H9 (cell line): ENCODE results near the gene FCAMR. TPM values are rescaled to one million over a fixed set of nuclear protein-coding genes. Genes with fewer than 3 reads are reported as not detected.

ENCODE experiments used
- DNase-seq: peaks from one replicate; pipeline ENCODE4 v3.0.0-alpha.2; 2017
- H2AFZ ChIP-seq: one replicate; pipeline ENCODE4 v1.6.1; 2013; ENCODE audit warnings: mild to moderate bottlenecking, low read length, control low read depth, moderate library complexity
- H2AK5ac ChIP-seq: 2 replicates; pipeline ENCODE4 v1.6.1; 2013; ENCODE audit warnings: low read length, control low read depth, mixed read lengths; ENCODE audit not compliant: insufficient read length
- H2BK120ac ChIP-seq: one replicate; pipeline ENCODE4 v1.6.1; 2013; ENCODE audit warnings: low read depth, mild to moderate bottlenecking, low read length, control low read depth, inconsistent platforms; ENCODE audit not compliant: poor library complexity, severe bottlenecking
- H2BK12ac ChIP-seq: 2 replicates; pipeline ENCODE4 v1.6.1; 2013; ENCODE audit warnings: low read length, control low read depth, mixed read lengths, low read depth; ENCODE audit not compliant: insufficient read length
- H2BK15ac ChIP-seq: 2 replicates; pipeline ENCODE4 v1.6.1; 2013; ENCODE audit warnings: low read depth, low read length, control low read depth
- H2BK20ac ChIP-seq: one replicate; pipeline ENCODE4 v1.6.1; 2013; ENCODE audit warnings: low read depth, mild to moderate bottlenecking, low read length, control low read depth, inconsistent platforms; ENCODE audit not compliant: poor library complexity, severe bottlenecking
- H2BK5ac ChIP-seq: 2 replicates; pipeline ENCODE4 v1.6.1; 2013; ENCODE audit warnings: low read length, control low read depth, mixed read lengths; ENCODE audit not compliant: insufficient read length
- H3K14ac ChIP-seq: 2 replicates; pipeline ENCODE4 v1.6.1; 2013; ENCODE audit warnings: low read length, control low read depth; ENCODE audit not compliant: insufficient read depth
- H3K18ac ChIP-seq: 2 replicates; pipeline ENCODE4 v1.6.1; 2013; ENCODE audit warnings: low read depth, mild to moderate bottlenecking, mixed read lengths, low read length, control low read depth; ENCODE audit not compliant: insufficient read length
- H3K23ac ChIP-seq: 2 replicates; pipeline ENCODE4 v1.6.1; 2013; ENCODE audit warnings: low read length, control low read depth, mixed read lengths, low read depth; ENCODE audit not compliant: insufficient read length
- H3K23me2 ChIP-seq: 2 replicates; pipeline ENCODE4 v1.6.1; 2013; ENCODE audit warnings: low read depth, mild to moderate bottlenecking, mixed read lengths, low read length, control low read depth; ENCODE audit not compliant: insufficient read length, poor library complexity, severe bottlenecking
- H3K27ac ChIP-seq: 2 replicates; pipeline ENCODE4 v1.5.1; 2013; ENCODE audit warnings: low read length, control low read depth, mixed read lengths, low read depth; ENCODE audit not compliant: insufficient read length
- H3K27me3 ChIP-seq: 2 replicates; pipeline ENCODE4 v1.6.1; 2013; ENCODE audit warnings: low read length, control low read depth, inconsistent platforms; ENCODE audit not compliant: insufficient read depth
- H3K4ac ChIP-seq: 2 replicates; pipeline ENCODE4 v1.6.1; 2013; ENCODE audit warnings: low read depth, mild to moderate bottlenecking, control low read depth, inconsistent platforms, low read length, moderate library complexity
- H3K4me1 ChIP-seq: 2 replicates; pipeline ENCODE4 v1.6.1; 2013; ENCODE audit warnings: low read length, control low read depth, inconsistent platforms; ENCODE audit not compliant: insufficient read depth
- H3K4me2 ChIP-seq: 2 replicates; pipeline ENCODE4 v1.6.1; 2013; ENCODE audit warnings: low read length, control low read depth, mixed read lengths; ENCODE audit not compliant: insufficient read length, insufficient read depth
- H3K56ac ChIP-seq: 2 replicates; pipeline ENCODE4 v1.6.1; 2013; ENCODE audit warnings: low read depth, mild to moderate bottlenecking, mixed read lengths, low read length, control low read depth; ENCODE audit not compliant: insufficient read length
- H3K79me1 ChIP-seq: 2 replicates; pipeline ENCODE4 v1.6.1; 2013; ENCODE audit warnings: low read depth, mild to moderate bottlenecking, moderate library complexity, low read length, control low read depth, inconsistent platforms; ENCODE audit not compliant: insufficient read depth, poor library complexity, severe bottlenecking
- H3K79me2 ChIP-seq: 2 replicates; pipeline ENCODE4 v1.6.1; 2013; ENCODE audit warnings: low read length, control low read depth, inconsistent platforms; ENCODE audit not compliant: insufficient read depth
- H3K9ac ChIP-seq: 2 replicates; pipeline ENCODE4 v1.6.1; 2013; ENCODE audit warnings: low read length, control low read depth, mixed read lengths; ENCODE audit not compliant: insufficient read length; ENCODE audit errors: extremely low read depth
- H3K9me3 ChIP-seq: one replicate; pipeline ENCODE4 v1.6.1; 2013; ENCODE audit warnings: low read depth, low read length, inconsistent platforms; ENCODE audit not compliant: control insufficient read depth
- H3T11ph ChIP-seq: one replicate; pipeline ENCODE4 v1.6.1; 2013; ENCODE audit warnings: mild to moderate bottlenecking, low read length, control low read depth, inconsistent platforms
- H4K20me1 ChIP-seq: one replicate; pipeline ENCODE4 v1.6.1; 2013; ENCODE audit not compliant: control insufficient read depth, insufficient read length, insufficient read depth
- H4K5ac ChIP-seq: 2 replicates; pipeline ENCODE4 v1.6.1; 2013; ENCODE audit warnings: low read depth, mild to moderate bottlenecking, mixed read lengths, low read length, control low read depth; ENCODE audit not compliant: insufficient read length
- H4K8ac ChIP-seq: replicated peaks from 2 replicates; pipeline ENCODE4 v1.6.1; 2013; ENCODE audit warnings: low read length, control low read depth, mixed read lengths, low read depth; ENCODE audit not compliant: insufficient read length
- H4K91ac ChIP-seq: 2 replicates; pipeline ENCODE4 v1.6.1; 2013; ENCODE audit warnings: low read depth, mild to moderate bottlenecking, moderate library complexity, mixed read lengths, low read length, control low read depth; ENCODE audit not compliant: insufficient read length
- H3K27ac Mint-ChIP-seq, 3 experiments: 2 replicates in 2 of 3; 3 replicates in 1 of 3; pipeline ENCODE4 v1.8.0; 2020 to 2021; ENCODE audit warnings: mixed read lengths in 3 of 3, mild to moderate bottlenecking in 1 of 3, moderate library complexity in 1 of 3
- H3K27me3 Mint-ChIP-seq: 2 replicates; pipeline ENCODE4 v1.8.0; 2021; ENCODE audit warnings: low read depth, mild to moderate bottlenecking, moderate library complexity, mixed read lengths
- H3K36me3 Mint-ChIP-seq, 3 experiments: 2 replicates in 2 of 3; 3 replicates in 1 of 3; pipeline ENCODE4 v1.8.0; 2020 to 2021; ENCODE audit warnings: low read depth in 3 of 3, mixed read lengths in 3 of 3; ENCODE audit not compliant: insufficient read depth in 1 of 3
- H3K4me1 Mint-ChIP-seq, 2 experiments: 2 replicates each; pipeline ENCODE4 v1.8.0; 2020; ENCODE audit warnings: mixed read lengths in 2 of 2
- H3K4me3 Mint-ChIP-seq, 2 experiments: 2 replicates in 1 of 2; 3 replicates in 1 of 2; pipeline ENCODE4 v1.8.0; 2020 to 2021; ENCODE audit warnings: mild to moderate bottlenecking in 2 of 2, mixed read lengths in 2 of 2, moderate library complexity in 1 of 2
- H3K9me3 Mint-ChIP-seq, 2 experiments: 2 replicates in 1 of 2; 3 replicates in 1 of 2; pipeline ENCODE4 v1.8.0; 2020; ENCODE audit warnings: mild to moderate bottlenecking in 2 of 2, mixed read lengths in 2 of 2, moderate library complexity in 1 of 2
- WGBS: extraction: QIAGEN DNeasy Blood & Tissue Kit; methylation state at CpG from one replicate; pipeline ENCODE4 v1.1.7; 2013; ENCODE audit warnings: missing lambda C conversion rate, low lambda C conversion rate, mixed read lengths; ENCODE audit not compliant: insufficient read length; ENCODE audit errors: extremely low coverage; 5-methylcytosine and 5-hydroxymethylcytosine counted together
- total RNA-seq: library from RNA; stranded (reverse); gene quantifications from 2 replicates; pipeline ENCODE4 v1.2.1, GENCODE V29; 2021
- TF ChIP-seq, protein P1 (sequence below): fragments of 200-600 bp; sonication (generic); conservative IDR thresholded peaks from 3 replicates; pipeline ENCODE4 v1.8.0; 2021; ENCODE audit warnings: antibody characterized with exemption, mild to moderate bottlenecking

FCAMR gene
- total RNA-seq, 1 experiment from 2014 or later = not detected

DNA sequence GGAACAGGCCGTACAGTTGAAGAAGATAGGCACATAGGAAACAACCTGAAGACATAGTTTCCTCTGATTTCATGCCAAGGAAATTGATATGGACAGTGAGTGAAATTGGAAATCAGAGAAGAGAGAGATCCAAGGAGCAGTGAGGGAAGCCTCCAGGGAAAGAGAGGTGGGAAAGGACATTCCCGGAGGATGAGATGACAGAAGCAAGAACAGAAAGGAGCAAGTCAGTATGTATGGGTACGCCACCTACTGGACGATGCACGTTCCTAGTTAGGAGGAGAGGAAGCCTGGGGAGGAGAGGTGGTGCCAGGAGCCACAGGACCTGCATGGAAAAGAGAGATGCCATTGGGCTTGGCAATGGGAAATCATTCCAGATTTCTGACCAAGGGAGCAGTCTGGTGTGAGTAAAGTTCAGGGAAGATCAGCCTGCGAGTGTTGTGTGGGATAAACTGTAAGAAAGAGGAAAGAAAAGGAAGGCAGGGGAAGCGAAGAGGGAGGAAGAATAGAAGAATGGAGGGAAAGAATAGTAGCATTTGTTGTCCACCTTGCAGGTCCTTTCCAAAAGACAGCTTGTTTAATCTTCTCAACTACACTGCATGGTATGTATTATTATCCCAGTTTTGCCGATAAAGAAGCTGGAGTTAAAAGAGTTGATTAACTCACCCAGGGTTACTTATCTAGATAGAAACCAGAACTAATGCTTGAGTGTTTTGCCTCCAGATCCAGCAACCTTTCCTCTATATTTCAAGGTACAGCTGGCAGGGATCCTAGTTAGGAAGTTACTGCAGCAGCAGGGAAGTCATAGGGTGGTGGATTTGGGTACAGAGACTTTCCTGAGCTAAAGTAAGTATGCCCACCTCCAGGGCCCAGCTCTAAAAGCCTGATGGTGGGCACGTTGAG, 34.9 kb upstream of the FCAMR start:
- Histone ChIP-seq H3T11ph (no peak overlapping the region), H2BK12ac (no peak overlapping the region), H3K79me2 (no peaks in the 10 kb centered on the region), H3K23ac (no peak overlapping the region), H2AK5ac (no peak overlapping the region), H3K4me1 (no peaks in the 10 kb centered on the region), H3K23me2 (no peaks in the 10 kb centered on the region), H3K9ac (no peak overlapping the region), H3K27me3 (no peaks in the 10 kb centered on the region), H3K79me1 (no peaks in the 10 kb centered on the region), H3K27ac (no peak overlapping the region), H4K91ac (no peak overlapping the region), H4K8ac (no peak overlapping the region), H2BK20ac (no peak overlapping the region), H4K5ac (no peak overlapping the region), H3K18ac (no peak overlapping the region), H2AFZ (no peak overlapping the region), H2BK120ac (no peak overlapping the region), H2BK5ac (no peak overlapping the region), H2BK15ac (no peak overlapping the region), H3K9me3 (no peaks in the 10 kb centered on the region), H3K56ac (no peak overlapping the region), H4K20me1 (no peaks in the 10 kb centered on the region), H3K4ac (no peak overlapping the region), H3K14ac (no peak overlapping the region), H3K4me2 (no peak overlapping the region)
- peak; percentile 77 for DNase-seq
- peaks cover 24% of the 10 kb centered on the region in 2 experiments for H3K4me1 Mint-ChIP-seq
- H3K27ac Mint-ChIP-seq = no peak overlapping the region; a peak in 1 of 7 replicates
- TF ChIP-seq, protein P1, sequence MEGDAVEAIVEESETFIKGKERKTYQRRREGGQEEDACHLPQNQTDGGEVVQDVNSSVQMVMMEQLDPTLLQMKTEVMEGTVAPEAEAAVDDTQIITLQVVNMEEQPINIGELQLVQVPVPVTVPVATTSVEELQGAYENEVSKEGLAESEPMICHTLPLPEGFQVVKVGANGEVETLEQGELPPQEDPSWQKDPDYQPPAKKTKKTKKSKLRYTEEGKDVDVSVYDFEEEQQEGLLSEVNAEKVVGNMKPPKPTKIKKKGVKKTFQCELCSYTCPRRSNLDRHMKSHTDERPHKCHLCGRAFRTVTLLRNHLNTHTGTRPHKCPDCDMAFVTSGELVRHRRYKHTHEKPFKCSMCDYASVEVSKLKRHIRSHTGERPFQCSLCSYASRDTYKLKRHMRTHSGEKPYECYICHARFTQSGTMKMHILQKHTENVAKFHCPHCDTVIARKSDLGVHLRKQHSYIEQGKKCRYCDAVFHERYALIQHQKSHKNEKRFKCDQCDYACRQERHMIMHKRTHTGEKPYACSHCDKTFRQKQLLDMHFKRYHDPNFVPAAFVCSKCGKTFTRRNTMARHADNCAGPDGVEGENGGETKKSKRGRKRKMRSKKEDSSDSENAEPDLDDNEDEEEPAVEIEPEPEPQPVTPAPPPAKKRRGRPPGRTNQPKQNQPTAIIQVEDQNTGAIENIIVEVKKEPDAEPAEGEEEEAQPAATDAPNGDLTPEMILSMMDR = peak; percentile 82
- peaks cover 8% of the 10 kb centered on the region for H3K27me3 Mint-ChIP-seq
- H3K4me3 Mint-ChIP-seq = no peak overlapping the region
- no peaks in the 10 kb centered on the region for H3K36me3 Mint-ChIP-seq
- no CpG with 5 or more reads among the region's 9 CpGs for WGBS
- H3K9me3 Mint-ChIP-seq = no peaks in the 10 kb centered on the region
